ENCODE measurements around the gene PAPOLB.

GRCh38 chr7:4866528-4867496, 5.0 kb upstream of the PAPOLB start:
- TF ChIP-seq POLR2AphosphoS5 (IDR thresholded peaks at IDR 0.05; ENCODE audit: low read depth, low read length) = no peak
- no peak for TF ChIP-seq POLR2A (IDR thresholded peaks at IDR 0.05; ENCODE audit: low read depth, low read length)
- TF ChIP-seq TAF1 (IDR thresholded peaks at IDR 0.05; ENCODE audit: borderline replicate concordance, low read depth, low read length) = no peak

Data from GM12892 (cell line).